NCI-H146 treated with DMSO at 0.1 percent for 48 hours (cell line): Measurements from ENCODE around the gene PKN2.
A peak's percentile ranks its signal among the peaks of the same experiment; 100 is the strongest.
"Not testable (repeated sequence)": the region's sequence is repeated elsewhere in the genome, so short reads cannot be mapped to it uniquely, and the experiment has no call there.

Source experiments
- DNase-seq: peaks from one replicate; lab custom pipeline; 2025; ENCODE audit not compliant: unreplicated experiment; lab: John Stamatoyannopoulos, UW

PKN2 gene

GRCh38 chr1:88678405-88678804, 5.7 kb upstream of the PKN2 start:
- no peak for DNase-seq

- DNase-seq, result no peak
These were observed 3.6 kb upstream of the PKN2 start for GRCh38 chr1:88680471-88680870.

GRCh38 chr1:88680911-88681622, 3.0 kb upstream of the PKN2 start:
- DNase-seq, result no peak

GRCh38 chr1:88684482-88685258, 597 bp downstream of the PKN2 start:
- DNase-seq, result peak; percentile 49

- DNase-seq, result no peak
These were observed 1.2 kb downstream of the PKN2 start for GRCh38 chr1:88685259-88685620.

- no peak for DNase-seq
These were observed 7.5 kb downstream of the PKN2 start for GRCh38 chr1:88691540-88691939.

GRCh38 chr1:88695781-88696180, 11.7 kb downstream of the PKN2 start:
- no peak for DNase-seq

GRCh38 chr1:88697503-88697902, 13.4 kb downstream of the PKN2 start:
- no peak for DNase-seq

- no peak for DNase-seq
These were observed 14.1 kb downstream of the PKN2 start for GRCh38 chr1:88698140-88698539.

GRCh38 chr1:88698764-88699163, 14.7 kb downstream of the PKN2 start:
- DNase-seq, result no peak

GRCh38 chr1:88700425-88701013, 16.4 kb downstream of the PKN2 start:
- DNase-seq, result no peak

- no peak for DNase-seq
These were observed 17.2 kb downstream of the PKN2 start for GRCh38 chr1:88701275-88701674.

- not testable (repeated sequence) for DNase-seq
These were observed 17.7 kb downstream of the PKN2 start for GRCh38 chr1:88701793-88702192.

GRCh38 chr1:88708011-88708410, 23.9 kb downstream of the PKN2 start:
- no peak for DNase-seq

- not testable (repeated sequence) for DNase-seq
These were observed 28.8 kb downstream of the PKN2 start for GRCh38 chr1:88712907-88713306.

GRCh38 chr1:88716571-88716970, 32.5 kb downstream of the PKN2 start:
- not testable (repeated sequence) for DNase-seq

- DNase-seq, result no peak
These were observed 38.4 kb downstream of the PKN2 start for GRCh38 chr1:88722492-88722891.

- DNase-seq, result no peak
These were observed 42.6 kb downstream of the PKN2 start for GRCh38 chr1:88726697-88727096.

- no peak for DNase-seq
These were observed 43.1 kb downstream of the PKN2 start for GRCh38 chr1:88727205-88727604.

GRCh38 chr1:88729297-88729696, 45.2 kb downstream of the PKN2 start:
- no peak for DNase-seq

- DNase-seq, result no peak
These were observed 46.1 kb downstream of the PKN2 start for GRCh38 chr1:88730132-88730675.

GRCh38 chr1:88730995-88731394, 46.9 kb downstream of the PKN2 start:
- DNase-seq, result no peak
